ENCODE data around the gene HERC3. TPM values are rescaled to one million over a fixed set of nuclear protein-coding genes. Genes with fewer than 3 reads are reported as not detected.

HERC3 gene
- total and polyA plus RNA-seq, 4 donors: 5.1 to 22.1 (median 10.0) TPM

DNA sequence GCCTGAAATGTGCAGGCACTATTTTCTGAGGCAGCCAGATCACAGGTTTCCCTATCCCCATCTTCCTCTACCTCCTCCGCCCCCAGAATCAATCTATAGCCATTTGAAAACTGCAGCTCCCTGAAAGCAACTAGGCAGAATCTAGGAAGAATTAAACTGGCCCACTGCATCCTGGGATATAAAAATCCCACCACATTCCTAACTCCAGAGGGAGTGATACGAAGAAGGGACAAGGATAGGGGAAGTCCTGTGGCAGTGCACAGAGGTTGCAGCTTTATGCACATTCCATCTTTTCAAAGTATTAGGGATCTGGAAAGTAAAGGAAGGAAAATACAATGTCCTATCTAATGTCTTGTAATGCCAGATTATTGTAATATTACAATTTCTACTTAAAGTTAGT is 18.3 kb upstream of the HERC3 start:
- Histone ChIP-seq H3K4me1 (ENCODE audit: control insufficient read depth in 4 of 4, insufficient read depth in 4 of 4, low read length in 3 of 4) (no peaks in the 10 kb centered on the region), H3K27ac (ENCODE audit: low read depth in 1 of 2, low read length in 2 of 2) (no peak overlapping the region), H3K9me3 (ENCODE audit: control insufficient read depth in 4 of 4, low read length in 3 of 4) (no peaks in the 10 kb centered on the region), H3K27me3 (ENCODE audit: control insufficient read depth in 4 of 4, insufficient read depth in 4 of 4, low read length in 3 of 4) (no peaks in the 10 kb centered on the region), H3K4me3 (ENCODE audit: low read depth in 1 of 3, low read length in 3 of 3) (no peak overlapping the region), H3K36me3 (ENCODE audit: control insufficient read depth in 4 of 4, insufficient read depth in 3 of 4, low read depth in 1 of 4, low read length in 3 of 4) (no peaks in the 10 kb centered on the region), H3K9ac (ENCODE audit: low read depth in 1 of 2, low read length in 2 of 2) (no peak overlapping the region)
- no peak for DNase-seq (ENCODE audit: low spot score)
- WGBS: 82% methylated on average over 2 of the region's 2 CpGs
- peak in 1 of 2 donors; percentile 20 for TF ChIP-seq RAD21 (IDR thresholded peaks at IDR 0.05)
- TF ChIP-seq, protein P1, sequence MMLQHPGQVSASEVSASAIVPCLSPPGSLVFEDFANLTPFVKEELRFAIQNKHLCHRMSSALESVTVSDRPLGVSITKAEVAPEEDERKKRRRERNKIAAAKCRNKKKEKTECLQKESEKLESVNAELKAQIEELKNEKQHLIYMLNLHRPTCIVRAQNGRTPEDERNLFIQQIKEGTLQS (IDR thresholded peaks at IDR 0.05): no peak

DNA sequence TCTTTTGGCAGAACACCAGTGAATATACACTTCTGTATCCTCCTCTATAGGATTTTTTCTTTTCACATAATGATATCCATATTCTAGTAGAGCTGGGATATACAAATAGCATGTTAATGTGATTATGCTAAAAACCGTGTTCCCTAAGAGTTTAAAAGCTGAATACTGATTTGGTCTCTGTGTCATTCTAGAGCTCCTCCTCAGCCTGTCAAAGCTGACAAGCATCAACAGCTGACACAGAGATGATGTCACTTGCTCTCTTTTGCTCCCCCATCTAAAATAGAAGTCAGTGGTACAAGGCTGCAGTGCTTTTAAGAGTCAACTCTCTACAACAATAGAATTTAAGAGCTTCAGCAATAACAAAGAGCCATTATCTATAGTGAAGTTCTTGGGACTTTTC is 17.1 kb upstream of the HERC3 start:
- H3K4me3 ChIP-seq (ENCODE audit: low read depth in 1 of 3, low read length in 3 of 3): no peak overlapping the region
- no peak for DNase-seq (ENCODE audit: low spot score)
- no peak overlapping the region for H3K27ac ChIP-seq (ENCODE audit: low read depth in 1 of 2, low read length in 2 of 2)
- no peaks in the 10 kb centered on the region for H3K4me1 ChIP-seq (ENCODE audit: control insufficient read depth in 4 of 4, insufficient read depth in 4 of 4, low read length in 3 of 4)
- no peaks in the 10 kb centered on the region for H3K36me3 ChIP-seq (ENCODE audit: control insufficient read depth in 4 of 4, insufficient read depth in 3 of 4, low read depth in 1 of 4, low read length in 3 of 4)
- no peak overlapping the region for H3K9ac ChIP-seq (ENCODE audit: low read depth in 1 of 2, low read length in 2 of 2)
- 81% methylated on average over 1 of the region's 1 CpG for WGBS
- no peaks in the 10 kb centered on the region for H3K27me3 ChIP-seq (ENCODE audit: control insufficient read depth in 4 of 4, insufficient read depth in 4 of 4, low read length in 3 of 4)
- H3K9me3 ChIP-seq (ENCODE audit: control insufficient read depth in 4 of 4, low read length in 3 of 4): no peaks in the 10 kb centered on the region
- TF ChIP-seq, protein P1 (IDR thresholded peaks at IDR 0.05): no peak
- TF ChIP-seq HNF4G (IDR thresholded peaks at IDR 0.05) (no peak), GABPA (IDR thresholded peaks at IDR 0.05 in 1 of 2, conservative IDR thresholded peaks at IDR 0.05 in 1 of 2) (no peak), SP1 (IDR thresholded peaks at IDR 0.05) (no peak), FOXA1 (IDR thresholded peaks at IDR 0.05) (no peak), JUND (IDR thresholded peaks at IDR 0.05) (no peak), NR2F2 (IDR thresholded peaks at IDR 0.05) (no peak), FOXA2 (IDR thresholded peaks at IDR 0.05) (no peak), RAD21 (IDR thresholded peaks at IDR 0.05) (no peak), EGR1 (IDR thresholded peaks at IDR 0.05; ENCODE audit: low read depth in 2 of 2) (no peak)
- TF ChIP-seq, protein P2, sequence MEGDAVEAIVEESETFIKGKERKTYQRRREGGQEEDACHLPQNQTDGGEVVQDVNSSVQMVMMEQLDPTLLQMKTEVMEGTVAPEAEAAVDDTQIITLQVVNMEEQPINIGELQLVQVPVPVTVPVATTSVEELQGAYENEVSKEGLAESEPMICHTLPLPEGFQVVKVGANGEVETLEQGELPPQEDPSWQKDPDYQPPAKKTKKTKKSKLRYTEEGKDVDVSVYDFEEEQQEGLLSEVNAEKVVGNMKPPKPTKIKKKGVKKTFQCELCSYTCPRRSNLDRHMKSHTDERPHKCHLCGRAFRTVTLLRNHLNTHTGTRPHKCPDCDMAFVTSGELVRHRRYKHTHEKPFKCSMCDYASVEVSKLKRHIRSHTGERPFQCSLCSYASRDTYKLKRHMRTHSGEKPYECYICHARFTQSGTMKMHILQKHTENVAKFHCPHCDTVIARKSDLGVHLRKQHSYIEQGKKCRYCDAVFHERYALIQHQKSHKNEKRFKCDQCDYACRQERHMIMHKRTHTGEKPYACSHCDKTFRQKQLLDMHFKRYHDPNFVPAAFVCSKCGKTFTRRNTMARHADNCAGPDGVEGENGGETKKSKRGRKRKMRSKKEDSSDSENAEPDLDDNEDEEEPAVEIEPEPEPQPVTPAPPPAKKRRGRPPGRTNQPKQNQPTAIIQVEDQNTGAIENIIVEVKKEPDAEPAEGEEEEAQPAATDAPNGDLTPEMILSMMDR (IDR thresholded peaks at IDR 0.05; ENCODE audit: low read depth, low read length, missing input control): no peak
- TF ChIP-seq, protein P3, sequence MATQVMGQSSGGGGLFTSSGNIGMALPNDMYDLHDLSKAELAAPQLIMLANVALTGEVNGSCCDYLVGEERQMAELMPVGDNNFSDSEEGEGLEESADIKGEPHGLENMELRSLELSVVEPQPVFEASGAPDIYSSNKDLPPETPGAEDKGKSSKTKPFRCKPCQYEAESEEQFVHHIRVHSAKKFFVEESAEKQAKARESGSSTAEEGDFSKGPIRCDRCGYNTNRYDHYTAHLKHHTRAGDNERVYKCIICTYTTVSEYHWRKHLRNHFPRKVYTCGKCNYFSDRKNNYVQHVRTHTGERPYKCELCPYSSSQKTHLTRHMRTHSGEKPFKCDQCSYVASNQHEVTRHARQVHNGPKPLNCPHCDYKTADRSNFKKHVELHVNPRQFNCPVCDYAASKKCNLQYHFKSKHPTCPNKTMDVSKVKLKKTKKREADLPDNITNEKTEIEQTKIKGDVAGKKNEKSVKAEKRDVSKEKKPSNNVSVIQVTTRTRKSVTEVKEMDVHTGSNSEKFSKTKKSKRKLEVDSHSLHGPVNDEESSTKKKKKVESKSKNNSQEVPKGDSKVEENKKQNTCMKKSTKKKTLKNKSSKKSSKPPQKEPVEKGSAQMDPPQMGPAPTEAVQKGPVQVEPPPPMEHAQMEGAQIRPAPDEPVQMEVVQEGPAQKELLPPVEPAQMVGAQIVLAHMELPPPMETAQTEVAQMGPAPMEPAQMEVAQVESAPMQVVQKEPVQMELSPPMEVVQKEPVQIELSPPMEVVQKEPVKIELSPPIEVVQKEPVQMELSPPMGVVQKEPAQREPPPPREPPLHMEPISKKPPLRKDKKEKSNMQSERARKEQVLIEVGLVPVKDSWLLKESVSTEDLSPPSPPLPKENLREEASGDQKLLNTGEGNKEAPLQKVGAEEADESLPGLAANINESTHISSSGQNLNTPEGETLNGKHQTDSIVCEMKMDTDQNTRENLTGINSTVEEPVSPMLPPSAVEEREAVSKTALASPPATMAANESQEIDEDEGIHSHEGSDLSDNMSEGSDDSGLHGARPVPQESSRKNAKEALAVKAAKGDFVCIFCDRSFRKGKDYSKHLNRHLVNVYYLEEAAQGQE (IDR thresholded peaks at IDR 0.05): no peak
- TF ChIP-seq, protein P4, sequence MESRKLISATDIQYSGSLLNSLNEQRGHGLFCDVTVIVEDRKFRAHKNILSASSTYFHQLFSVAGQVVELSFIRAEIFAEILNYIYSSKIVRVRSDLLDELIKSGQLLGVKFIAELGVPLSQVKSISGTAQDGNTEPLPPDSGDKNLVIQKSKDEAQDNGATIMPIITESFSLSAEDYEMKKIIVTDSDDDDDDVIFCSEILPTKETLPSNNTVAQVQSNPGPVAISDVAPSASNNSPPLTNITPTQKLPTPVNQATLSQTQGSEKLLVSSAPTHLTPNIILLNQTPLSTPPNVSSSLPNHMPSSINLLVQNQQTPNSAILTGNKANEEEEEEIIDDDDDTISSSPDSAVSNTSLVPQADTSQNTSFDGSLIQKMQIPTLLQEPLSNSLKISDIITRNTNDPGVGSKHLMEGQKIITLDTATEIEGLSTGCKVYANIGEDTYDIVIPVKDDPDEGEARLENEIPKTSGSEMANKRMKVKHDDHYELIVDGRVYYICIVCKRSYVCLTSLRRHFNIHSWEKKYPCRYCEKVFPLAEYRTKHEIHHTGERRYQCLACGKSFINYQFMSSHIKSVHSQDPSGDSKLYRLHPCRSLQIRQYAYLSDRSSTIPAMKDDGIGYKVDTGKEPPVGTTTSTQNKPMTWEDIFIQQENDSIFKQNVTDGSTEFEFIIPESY (IDR thresholded peaks at IDR 0.05): no peak

Data from liver (tissue), 9 donors.